Measurements from ENCODE around the gene ABCF2.

Gene ABCF2

DNA sequence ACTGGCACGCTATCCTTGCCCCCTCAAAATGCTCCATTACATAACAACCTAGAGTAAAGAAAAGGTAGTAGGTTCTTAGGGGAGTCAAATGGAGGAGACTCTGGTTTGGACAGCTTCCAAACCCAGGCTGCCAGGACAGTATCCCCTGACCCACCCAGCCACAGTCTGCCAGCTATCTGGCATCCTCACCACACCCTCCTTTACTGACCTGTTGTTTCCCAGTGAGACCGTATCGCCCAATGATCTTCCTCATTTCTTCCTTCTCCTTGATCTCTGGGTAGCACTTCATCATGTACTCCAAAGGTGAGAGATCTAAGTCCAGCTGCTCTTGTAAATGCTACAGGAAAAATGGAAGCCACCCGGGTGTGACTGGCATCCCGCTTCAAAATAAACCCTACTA, 11.6 kb downstream of the ABCF2 start:
- no peak for FAIRE-seq

- no peak for FAIRE-seq
Measured at GRCh38 chr7:151213826-151214225, 13.2 kb downstream of the ABCF2 start.

DNA sequence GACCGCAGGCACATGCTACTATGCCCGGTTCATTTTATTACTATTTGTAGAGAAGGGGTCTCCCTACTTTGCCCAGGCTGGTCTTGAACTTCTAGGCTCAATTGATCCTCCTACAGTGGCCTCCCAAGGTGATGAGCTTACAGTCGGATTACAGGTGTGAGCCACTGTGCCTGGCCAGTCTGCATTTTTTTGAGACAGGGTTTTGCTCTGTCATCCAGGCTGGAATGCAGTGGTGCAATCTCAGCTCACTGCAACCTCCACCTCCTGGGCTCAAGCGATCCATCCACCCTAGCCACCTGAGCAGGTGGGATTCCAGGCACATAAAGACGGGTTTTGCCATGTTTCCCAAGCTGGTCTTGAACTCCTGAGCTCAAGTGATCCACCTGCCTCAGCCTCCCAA, 14.4 kb downstream of the ABCF2 start:
- no peak for FAIRE-seq

GRCh38 chr7:151211155-151211772, 15.7 kb downstream of the ABCF2 start:
- FAIRE-seq: no peak

DNA sequence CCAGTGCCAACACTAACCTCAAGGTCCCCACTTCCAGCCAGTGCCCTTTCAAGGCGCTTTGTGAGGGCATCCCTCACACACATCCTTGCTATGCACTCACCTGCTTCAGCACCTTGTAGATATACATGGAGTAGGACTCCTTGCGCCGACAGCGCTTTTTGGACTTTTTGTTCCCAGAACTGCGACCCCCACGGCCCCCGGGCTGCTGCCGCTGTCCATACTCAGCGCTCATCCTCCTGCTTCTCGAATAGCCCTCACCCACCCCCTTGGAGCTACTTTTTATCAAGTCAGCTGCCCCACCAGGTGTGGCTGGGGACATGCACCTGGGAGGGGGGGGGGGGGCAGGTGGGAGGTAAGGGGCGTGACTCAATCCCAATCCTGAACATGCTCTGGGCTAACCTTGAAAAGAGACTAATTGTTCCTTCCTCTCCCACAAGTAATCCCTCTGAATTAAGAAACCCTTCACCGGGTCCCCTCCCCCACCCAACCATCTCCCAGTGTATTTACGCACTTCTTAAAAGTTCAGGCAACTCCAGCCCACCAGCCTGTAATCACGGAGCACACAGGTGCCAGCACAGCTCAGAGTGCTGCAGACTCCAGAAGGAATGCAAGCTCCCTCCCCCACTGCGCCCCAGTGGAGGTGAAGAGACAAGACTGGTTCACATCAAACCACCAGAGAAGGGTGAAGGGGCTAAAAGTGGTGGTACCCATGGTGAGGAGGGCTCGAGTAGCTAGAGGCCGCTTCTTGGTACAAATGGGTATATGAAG, 16.7 kb downstream of the ABCF2 start, which contains the start of gene H2BK1:
TSS of gene H2BK1 (minus strand) at position 402 of the 768 bp plus-strand sequence. CDS start at position 232, 170 bp downstream.
- no peak for FAIRE-seq

DNA sequence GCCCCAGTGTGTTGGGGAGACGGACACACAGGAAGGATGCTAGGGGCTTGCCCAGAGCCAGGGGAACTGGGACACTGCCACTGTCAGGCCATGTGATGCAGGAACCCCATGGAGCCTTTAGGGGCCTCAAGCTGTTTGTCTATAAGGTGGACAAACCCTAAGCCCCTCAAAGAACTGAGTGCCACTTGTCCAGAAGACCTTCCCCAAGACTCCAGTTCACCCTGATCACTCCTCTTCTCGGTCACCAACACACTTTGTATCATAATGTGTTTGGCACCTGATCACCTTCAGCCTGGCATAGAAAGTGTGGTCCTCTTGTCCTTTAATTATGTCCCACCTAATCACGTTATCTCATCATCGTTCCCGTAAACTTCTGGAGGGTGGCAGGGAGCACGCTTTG, 17.4 kb downstream of the ABCF2 start:
- no peak for FAIRE-seq

- FAIRE-seq: no peak
Measured at GRCh38 chr7:151208253-151208862, 18.6 kb downstream of the ABCF2 start.

DNA sequence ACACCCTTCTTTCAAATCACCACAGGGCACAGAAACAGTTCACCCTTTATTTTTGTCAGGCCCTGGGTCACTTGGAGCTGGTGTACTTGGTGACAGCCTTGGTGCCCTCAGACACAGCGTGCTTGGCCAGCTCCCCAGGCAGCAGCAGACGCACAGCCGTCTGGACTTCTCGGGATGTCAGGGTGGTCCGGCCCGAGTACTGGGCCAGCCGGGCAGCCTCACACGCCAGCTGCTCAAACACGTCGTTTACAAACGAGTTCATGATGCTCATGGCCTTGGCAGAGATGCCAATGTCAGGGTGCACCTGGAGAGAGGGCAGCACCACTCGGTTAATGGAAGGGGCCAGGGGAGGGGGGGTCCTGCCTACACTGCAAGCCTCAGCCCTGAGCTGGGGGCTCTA, 19.2 kb downstream of the ABCF2 start:
- no peak for FAIRE-seq

DNA sequence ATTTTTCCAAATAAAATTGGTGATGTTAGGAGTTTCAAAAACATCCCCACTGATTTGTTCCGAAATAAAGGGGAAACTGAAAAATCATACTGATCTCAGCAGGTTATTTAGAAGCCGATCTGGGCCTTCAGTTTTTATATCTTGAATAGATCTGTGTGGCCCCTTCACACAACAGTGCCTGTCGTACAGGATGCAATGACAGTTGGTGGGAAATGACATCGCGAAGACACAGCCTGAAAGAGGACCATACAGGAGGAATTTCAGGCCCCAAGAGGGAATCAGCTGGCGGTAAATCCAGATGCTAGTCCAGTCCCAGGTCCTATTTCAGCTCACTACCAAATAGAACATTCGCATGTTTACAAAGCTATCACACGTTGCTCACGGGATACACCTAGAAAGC, 19.7 kb downstream of the ABCF2 start:
- no peak for FAIRE-seq

DNA sequence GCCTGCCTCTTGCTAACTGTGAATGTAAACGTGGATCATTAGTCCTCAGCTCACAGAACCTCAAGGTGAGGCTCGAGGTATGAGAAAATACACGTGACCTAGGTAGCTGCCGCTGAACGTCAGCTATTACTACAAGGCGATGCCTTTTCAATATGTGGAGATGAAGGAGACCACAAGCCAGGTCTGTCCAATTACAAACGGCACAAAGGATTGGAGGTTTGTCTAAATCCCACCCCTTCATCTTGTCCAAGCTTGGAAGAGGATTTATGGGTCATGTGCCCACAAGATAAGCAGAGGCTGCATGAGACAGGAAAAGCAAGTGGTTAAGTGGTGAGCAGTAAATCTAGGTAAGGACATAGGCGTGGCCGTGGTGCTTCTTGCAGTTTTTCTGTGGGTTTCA, 20.1 kb downstream of the ABCF2 start:
- no peak for FAIRE-seq

- no peak for FAIRE-seq
Measured at GRCh38 chr7:151205730-151206129, 21.3 kb downstream of the ABCF2 start.

- no peak for FAIRE-seq
Measured at GRCh38 chr7:151204383-151205032, 22.5 kb downstream of the ABCF2 start.

DNA sequence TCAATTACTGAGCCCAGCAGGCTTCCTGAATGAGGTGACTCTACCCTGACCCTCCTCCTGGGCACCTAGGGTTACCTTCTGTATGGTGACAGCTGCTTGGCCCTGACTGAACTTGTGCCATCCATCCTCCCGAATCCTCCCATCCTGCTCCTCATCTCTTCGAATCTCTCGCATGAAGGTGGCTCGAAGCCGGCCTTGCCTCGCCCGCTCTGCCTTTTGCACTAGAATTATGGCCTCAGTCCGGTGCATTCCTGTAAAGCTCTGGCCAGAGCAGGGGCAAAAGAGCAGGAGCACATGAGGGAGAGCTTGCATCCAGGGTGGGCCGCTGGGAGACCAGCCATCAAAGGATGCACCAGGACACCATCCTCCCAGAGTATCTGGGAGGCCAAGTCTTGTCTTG, 24.2 kb downstream of the ABCF2 start:
- no peak for FAIRE-seq

- no peak for FAIRE-seq
Measured at GRCh38 chr7:151201751-151202150, 25.3 kb downstream of the ABCF2 start.

DNA sequence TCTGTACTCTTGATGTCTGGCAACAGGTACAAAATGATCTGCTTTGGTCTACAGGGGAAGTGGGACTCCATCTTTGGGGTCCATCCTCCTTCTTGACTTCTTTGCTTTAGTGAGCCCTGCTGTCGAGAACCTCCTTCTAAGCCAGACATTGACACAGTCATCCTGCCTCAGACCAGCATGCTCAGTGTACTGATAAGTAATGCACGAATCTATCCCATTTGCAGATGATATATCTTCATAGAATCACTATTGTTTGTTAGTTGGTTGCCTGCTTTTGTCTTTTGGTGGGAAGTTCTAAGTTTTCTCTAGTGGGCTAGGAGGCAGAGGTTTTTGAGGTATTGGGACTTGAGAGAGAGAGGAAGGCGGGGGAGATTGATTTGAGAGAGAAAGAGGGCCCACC, 25.7 kb downstream of the ABCF2 start:
- no peak for FAIRE-seq

GRCh38 chr7:151198945-151199848, 27.8 kb downstream of the ABCF2 start:
- FAIRE-seq: no peak

DNA sequence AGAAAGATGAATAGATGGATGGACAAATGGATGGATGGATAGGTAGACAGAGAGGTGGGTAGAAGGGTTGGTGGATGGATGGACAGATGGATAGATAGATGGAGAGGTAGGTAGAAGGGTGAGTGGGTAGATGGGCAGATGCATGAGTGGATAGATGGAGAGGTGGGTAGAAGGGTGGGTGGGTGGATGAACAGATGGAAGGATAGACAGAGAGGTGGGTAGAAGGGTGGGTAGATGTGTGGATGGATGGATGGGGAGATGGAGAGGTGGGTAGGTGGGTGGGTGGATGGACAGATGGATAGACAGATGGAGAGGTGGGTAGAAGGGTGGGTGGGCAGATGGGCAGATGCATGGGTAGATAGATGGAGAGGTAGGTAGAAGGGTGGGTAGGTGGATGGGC, 29.1 kb downstream of the ABCF2 start:
- no peak for FAIRE-seq

GRCh38 chr7:151195616-151196450, 31.2 kb downstream of the ABCF2 start:
- no peak for FAIRE-seq

DNA sequence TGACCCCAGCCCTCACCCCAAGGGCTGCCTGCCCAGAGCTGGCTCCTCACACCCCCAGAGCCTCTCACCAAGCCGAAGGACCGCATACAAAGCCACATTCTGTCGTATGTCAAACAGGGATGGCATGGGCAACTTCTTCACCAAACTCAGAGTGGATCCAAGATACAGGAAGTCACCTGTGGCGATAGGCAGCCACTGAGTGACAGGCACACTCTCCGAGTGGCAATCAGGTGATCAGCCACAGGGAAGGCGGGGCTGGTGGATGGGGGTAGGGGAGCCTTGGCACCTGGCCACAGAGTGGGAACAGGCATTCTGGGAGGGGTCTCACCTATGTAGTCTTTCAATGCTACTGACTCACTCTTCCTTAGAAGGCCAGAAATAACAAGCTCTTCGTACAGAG, 32.8 kb downstream of the ABCF2 start:
- no peak for FAIRE-seq

DNA sequence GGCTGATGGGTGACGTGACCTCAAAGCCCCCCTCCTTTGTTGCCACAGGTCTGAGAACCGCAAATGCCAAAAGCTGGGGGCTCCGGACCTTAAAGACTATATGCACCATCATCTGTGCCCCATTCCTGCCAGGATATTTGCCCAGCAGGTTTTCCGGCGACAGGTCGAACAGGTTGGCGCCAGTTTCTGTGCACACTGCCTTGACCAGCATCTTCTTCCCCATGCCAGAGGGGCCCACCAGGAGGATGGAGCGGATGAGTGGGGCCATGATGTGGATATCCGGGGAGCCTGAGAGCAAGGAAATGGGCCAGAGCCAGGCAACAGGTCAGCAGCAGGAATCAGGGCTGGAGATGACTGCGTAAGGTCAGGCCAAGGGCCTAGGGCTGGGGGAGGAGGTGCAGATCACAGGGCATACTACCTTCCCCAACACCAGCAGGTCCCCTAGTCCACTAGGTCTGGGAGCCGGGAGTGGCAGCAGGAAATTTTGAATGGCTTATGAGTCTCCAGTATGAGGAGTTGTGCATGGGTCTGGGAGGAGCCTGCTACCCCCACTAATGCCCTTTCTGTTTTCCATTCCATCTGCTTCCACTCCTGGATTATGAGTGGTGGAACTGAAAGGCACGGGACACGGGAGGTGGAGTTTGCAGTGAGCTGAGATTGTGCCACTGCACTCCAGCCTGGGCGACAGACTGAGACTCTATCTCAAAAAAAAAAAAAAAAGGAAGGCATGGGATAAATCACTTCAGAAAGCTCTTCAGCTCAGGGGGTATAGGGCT, 33.6 kb downstream of the ABCF2 start:
- FAIRE-seq: no peak

GRCh38 chr7:151192002-151192539, 34.9 kb downstream of the ABCF2 start:
- no peak for FAIRE-seq

Data from G401.6 (cell line).